CD4-positive, alpha-beta T cell (primary cell): ENCODE data around the gene COX7A2. TPM values are rescaled to one million over a fixed set of nuclear protein-coding genes. Genes with fewer than 3 reads are reported as not detected.

ENCODE experiments used
- ATAC-seq: fragments of 200-7000 bp; cut with Tn5 transposase; one replicate; pipeline ENCODE4 v1.10.0; 2022; ENCODE audit warnings: mild to moderate bottlenecking; ENCODE audit not compliant: poor library complexity
- CTCF ChIA-PET: fragments of 350-600 bp; sonication (Branson Sonifier 250); formaldehyde crosslinking; loops from one replicate; lab custom pipeline; 2021; ENCODE audit warnings: antibody characterized with exemption, inconsistent platforms; lab: Charles Lee
- POLR2A ChIA-PET: fragments of 350-600 bp; sonication (Branson Sonifier 250); formaldehyde crosslinking; loops from one replicate; lab custom pipeline; 2021; ENCODE audit warnings: antibody characterized with exemption, inconsistent platforms; lab: Charles Lee
- DNase-seq, 14 experiments: peaks; one replicate each; pipeline ENCODE4 v3.0.0-alpha.2; 2013 to 2020; ENCODE audit warnings: mixed read lengths in 2 of 14
- H3K27ac ChIP-seq, 2 donors: one replicate each; pipeline versions ENCODE4 v1.5.1 to v1.7.0; 2013; ENCODE audit warnings: low read length in 2 of 2, low read depth in 1 of 2, mild to moderate bottlenecking in 1 of 2
- H3K27me3 ChIP-seq, 2 experiments: 1 replicate in 1 of 2; 2 replicates in 1 of 2; pipeline versions ENCODE4 v1.6.1 to v1.7.0; 2013; ENCODE audit warnings: low read length in 2 of 2, control low read depth in 1 of 2, mild to moderate bottlenecking in 1 of 2, moderate library complexity in 1 of 2; ENCODE audit not compliant: insufficient read depth in 2 of 2, control insufficient read depth in 1 of 2
- H3K36me3 ChIP-seq: one replicate; pipeline ENCODE4 v1.6.1; 2013; ENCODE audit warnings: low read length, control low read depth; ENCODE audit not compliant: insufficient read depth
- H3K4me1 ChIP-seq: one replicate; pipeline ENCODE4 v1.6.1; 2013; ENCODE audit warnings: low read length, control low read depth; ENCODE audit not compliant: insufficient read depth
- H3K4me3 ChIP-seq: one replicate; pipeline ENCODE4 v1.5.1; 2013; ENCODE audit warnings: mild to moderate bottlenecking, low read length, moderate library complexity
- H3K9me3 ChIP-seq, 2 experiments: 1 replicate in 1 of 2; 2 replicates in 1 of 2; pipeline versions ENCODE4 v1.6.1 to v1.7.0; 2013; ENCODE audit warnings: low read length in 2 of 2, mild to moderate bottlenecking in 2 of 2, control low read depth in 1 of 2, moderate library complexity in 1 of 2; ENCODE audit not compliant: control insufficient read depth in 1 of 2, insufficient read depth in 1 of 2
- H3K27ac Mint-ChIP-seq: one replicate; pipeline ENCODE4 v1.8.0; 2020; ENCODE audit warnings: mixed read lengths
- H3K27me3 Mint-ChIP-seq: one replicate; pipeline ENCODE4 v1.8.0; 2021; ENCODE audit warnings: mixed read lengths
- H3K36me3 Mint-ChIP-seq: one replicate; pipeline ENCODE4 v1.8.0; 2021; ENCODE audit warnings: low read depth, mixed read lengths
- H3K4me1 Mint-ChIP-seq: one replicate; pipeline ENCODE4 v1.8.0; 2021; ENCODE audit warnings: low read depth, mixed read lengths
- H3K4me3 Mint-ChIP-seq: one replicate; pipeline ENCODE4 v1.8.0; 2020; ENCODE audit warnings: mild to moderate bottlenecking, mixed read lengths
- H3K9me3 Mint-ChIP-seq: one replicate; pipeline ENCODE4 v1.8.0; 2020; ENCODE audit warnings: mixed read lengths
- CTCF ChIP-seq: fragments of 200-600 bp; IDR thresholded peaks from one replicate; pipeline ENCODE4 v1.8.0; 2022; ENCODE audit warnings: antibody characterized with exemption, mild to moderate bottlenecking
- intact Hi-C, 2 experiments: fragments of 100-400 bp; cut with DNase I in 1 of 2; cut with micrococcal nuclease in 1 of 2; formaldehyde crosslinking; loops; one replicate each; pipeline versions ENCODE4 v1.15.1 to v1.9.0; 2023 to 2025; cut with DNase I, micrococcal nuclease
- total RNA-seq, 174 experiments: library from RNA in 2 of 174; stranded (reverse) in 2 of 174; gene quantifications; one replicate each; pipeline ENCODE4 v1.2.3 and lab custom pipeline; 2021 to 2026

The COX7A2 gene
- total RNA-seq, 2 experiments from 2014 or later = 189 to 195 TPM

GRCh38 chr6:75281653-75282052, 38.1 kb upstream of the COX7A2 start:
- Mint-ChIP-seq H3K36me3 (peaks cover 9% of the 10 kb centered on the region), H3K9me3 (no peaks in the 10 kb centered on the region), H3K4me1 (peaks cover 51% of the 10 kb centered on the region), H3K27ac (no peak overlapping the region), H3K4me3 (peak overlapping the region; percentile 69), H3K27me3 (no peaks in the 10 kb centered on the region)
- ATAC-seq = no peak
- CTCF ChIA-PET = interaction anchor here (1.5 kb wide), 1 partner anchor 15 kb away, joined by 5 read pairs; no protein-coding TSS in a partner anchor
- no peaks in the 10 kb centered on the region for H3K27me3 ChIP-seq
- H3K36me3 ChIP-seq = peaks cover 3% of the 10 kb centered on the region
- POLR2A ChIA-PET = no interaction called here
- H3K27ac ChIP-seq = no peak overlapping the region
- no peak overlapping the region for H3K4me3 ChIP-seq
- intact Hi-C loops = loop anchor here in 1 of 2 experiments (5.0 kb wide), 1 partner anchor 321 kb away; the partner anchor contains the start of gene SENP6
- H3K4me1 ChIP-seq = peaks cover 14% of the 10 kb centered on the region
- no peak for TF ChIP-seq CTCF
- peak in 2 of 14 experiments; percentile 43 for DNase-seq
- no peaks in the 10 kb centered on the region for H3K9me3 ChIP-seq

GRCh38 chr6:75280131-75280855, 36.7 kb upstream of the COX7A2 start:
- Mint-ChIP-seq H3K9me3 (no peaks in the 10 kb centered on the region), H3K27ac (no peak overlapping the region), H3K4me3 (peak overlapping the region; percentile 27), H3K36me3 (peaks cover 14% of the 10 kb centered on the region), H3K27me3 (no peaks in the 10 kb centered on the region), H3K4me1 (peaks cover 59% of the 10 kb centered on the region)
- Histone ChIP-seq H3K9me3 (no peaks in the 10 kb centered on the region), H3K4me3 (no peak overlapping the region), H3K4me1 (peaks cover 13% of the 10 kb centered on the region), H3K27me3 (no peaks in the 10 kb centered on the region), H3K36me3 (peaks cover 6% of the 10 kb centered on the region), H3K27ac (no peak overlapping the region)
- DNase-seq (no peak), ATAC-seq (no peak)
- intact Hi-C loops = loop anchor here in 1 of 2 experiments (5.0 kb wide), 1 partner anchor 322 kb away; the partner anchor contains the start of gene SENP6
- ChIA-PET POLR2A (interaction anchor here (0.9 kb wide), 1 partner anchor 36 kb away, joined by 3 read pairs; the partner anchor contains the start of gene COX7A2), CTCF (interaction anchor here (1.5 to 1.7 kb wide), 2 partner anchors 14 to 16 kb away, joined by 5 read pairs; no protein-coding TSS in a partner anchor)
- TF ChIP-seq CTCF = no peak

- Histone ChIP-seq H3K27ac (no peak overlapping the region), H3K9me3 (no peaks in the 10 kb centered on the region), H3K4me1 (peaks cover 13% of the 10 kb centered on the region), H3K27me3 (no peaks in the 10 kb centered on the region), H3K36me3 (peaks cover 6% of the 10 kb centered on the region), H3K4me3 (no peak overlapping the region)
- ATAC-seq (no peak), DNase-seq (no peak)
- Mint-ChIP-seq H3K9me3 (no peaks in the 10 kb centered on the region), H3K4me1 (peaks cover 66% of the 10 kb centered on the region), H3K4me3 (no peak overlapping the region), H3K27ac (no peak overlapping the region), H3K36me3 (peaks cover 20% of the 10 kb centered on the region), H3K27me3 (no peaks in the 10 kb centered on the region)
- ChIA-PET CTCF (interaction anchor here (0.6 to 1.7 kb wide), 4 partner anchors 11 to 39 kb away, joined by 3 to 5 read pairs (median 4); no protein-coding TSS in a partner anchor), POLR2A (interaction anchor here (2.1 kb wide), 1 partner anchor 36 kb away, joined by 7 read pairs; the partner anchor contains the start of gene COX7A2)
- intact Hi-C loops = no loop called here
- no peak for TF ChIP-seq CTCF
Observed at GRCh38 chr6:75279418-75279817, 35.8 kb upstream of the COX7A2 start.
